ENCODE measurements around the gene GPR142.

The GPR142 gene

GRCh38 chr17:74335529-74336062, 31.7 kb upstream of the GPR142 start:
- in situ Hi-C loops (cut with HindIII; ENCODE audit: low sequenced_read_pairs) = no loop called here
- DNase-seq (ENCODE audit: low read depth, low spot score) = no peak
- no peak overlapping the region for H3K4me3 ChIP-seq (ENCODE audit: low read depth, low read length)
- no peak for TF ChIP-seq CTCF (IDR thresholded peaks at IDR 0.05; ENCODE audit: low read depth, low read length)

GRCh38 chr17:74336307-74336706, 31.0 kb upstream of the GPR142 start:
- H3K4me3 ChIP-seq (ENCODE audit: low read depth, low read length) = no peak overlapping the region
- DNase-seq (ENCODE audit: low read depth, low spot score) = no peak
- in situ Hi-C loops (cut with HindIII; ENCODE audit: low sequenced_read_pairs) = no loop called here
- TF ChIP-seq CTCF (IDR thresholded peaks at IDR 0.05; ENCODE audit: low read depth, low read length) = no peak

- TF ChIP-seq CTCF (IDR thresholded peaks at IDR 0.05; ENCODE audit: low read depth, low read length) = no peak
- no peak for DNase-seq (ENCODE audit: low read depth, low spot score)
- H3K4me3 ChIP-seq (ENCODE audit: low read depth, low read length) = no peak overlapping the region
- in situ Hi-C loops (cut with HindIII; ENCODE audit: low sequenced_read_pairs) = no loop called here
Measured at GRCh38 chr17:74337834-74338500, 29.3 kb upstream of the GPR142 start.

DNA sequence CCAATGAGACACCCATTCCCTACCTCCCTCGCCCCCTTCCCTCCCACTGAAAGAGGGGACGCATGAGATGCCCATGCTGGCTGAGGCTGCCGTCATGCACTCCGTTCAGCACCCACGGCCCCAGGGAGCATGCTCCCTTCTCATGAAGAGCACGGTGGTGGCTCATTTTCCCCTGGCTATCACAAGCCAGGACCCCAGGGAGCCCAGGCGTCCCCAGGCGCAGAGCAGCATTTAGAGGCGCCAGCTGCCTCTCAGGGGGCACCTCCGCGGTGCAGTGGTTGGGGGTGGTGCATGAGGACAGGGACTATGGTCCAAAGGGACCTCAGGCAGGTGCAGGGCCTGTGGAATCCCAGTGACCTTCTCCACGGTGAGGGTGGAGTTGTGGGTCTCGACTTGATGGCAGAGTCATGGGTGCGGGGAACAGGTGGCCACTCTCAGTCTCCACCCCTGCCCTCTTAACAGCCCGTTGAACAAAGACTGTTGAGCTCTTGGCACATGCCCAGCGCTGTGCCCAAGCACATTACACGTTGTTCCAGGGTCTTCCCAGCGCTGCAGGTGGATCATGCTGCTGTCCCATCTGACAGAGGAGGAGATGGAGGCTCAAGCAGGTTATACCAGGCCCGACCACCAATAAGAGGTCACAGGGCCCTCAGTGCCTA, 27.6 kb upstream of the GPR142 start:
- in situ Hi-C loops (cut with HindIII; ENCODE audit: low sequenced_read_pairs) = no loop called here
- H3K4me3 ChIP-seq (ENCODE audit: low read depth, low read length) = no peak overlapping the region
- no peak for DNase-seq (ENCODE audit: low read depth, low spot score)
- no peak for TF ChIP-seq CTCF (IDR thresholded peaks at IDR 0.05; ENCODE audit: low read depth, low read length)

DNA sequence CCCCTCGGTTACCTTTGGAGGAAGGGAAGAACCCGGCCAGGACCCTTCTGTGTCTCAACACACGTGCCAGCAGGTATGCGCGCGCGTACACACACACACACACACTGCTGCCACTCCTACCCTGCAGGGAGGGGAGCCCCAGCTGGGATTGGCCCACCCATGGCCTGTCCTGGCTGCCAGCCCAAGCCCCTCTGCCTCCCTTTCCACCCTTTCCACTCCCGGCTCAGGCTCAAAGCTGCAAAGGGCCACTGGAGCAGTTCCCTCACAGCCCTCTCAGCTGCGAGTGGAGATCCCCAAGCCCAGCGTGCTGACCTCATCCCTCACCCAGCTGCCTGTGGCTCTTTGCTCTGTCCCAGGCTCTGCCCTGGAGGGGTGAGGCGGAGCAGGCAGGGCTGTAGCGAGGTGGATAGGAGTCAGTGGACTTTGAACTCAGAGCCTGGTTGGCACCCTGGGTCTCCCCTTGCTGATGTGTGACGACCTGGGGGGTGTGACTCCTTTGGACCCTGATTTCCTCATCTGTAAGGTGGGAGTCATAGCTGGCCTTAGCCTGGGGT, 26.8 kb upstream of the GPR142 start:
- no peak for TF ChIP-seq CTCF (IDR thresholded peaks at IDR 0.05; ENCODE audit: low read depth, low read length)
- in situ Hi-C loops (cut with HindIII; ENCODE audit: low sequenced_read_pairs) = no loop called here
- H3K4me3 ChIP-seq (ENCODE audit: low read depth, low read length) = no peak overlapping the region

DNA sequence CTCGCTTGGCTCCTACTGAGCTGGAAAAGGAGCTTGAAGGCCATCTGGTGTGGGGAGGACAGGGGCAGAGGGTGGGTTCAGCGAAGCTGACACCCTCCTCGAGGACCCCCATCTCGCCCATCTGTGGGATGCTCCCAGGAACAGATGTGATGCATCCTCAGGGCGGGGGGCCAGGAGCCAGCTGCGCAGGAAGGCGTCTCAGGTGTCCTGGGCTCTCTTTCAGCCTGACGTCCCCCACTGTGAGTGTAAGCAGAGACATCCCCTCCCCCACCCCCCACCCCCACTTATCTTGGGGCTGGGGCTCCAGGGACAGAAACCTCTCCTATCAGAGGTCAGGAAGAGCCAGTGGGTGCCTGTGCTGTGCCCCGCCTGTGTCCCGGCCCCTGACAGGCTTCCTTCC, 25.1 kb upstream of the GPR142 start:
- no peak for DNase-seq (ENCODE audit: low read depth, low spot score)
- in situ Hi-C loops (cut with HindIII; ENCODE audit: low sequenced_read_pairs) = no loop called here

More for the DNA sequence above, 26.8 kb upstream of the GPR142 start:
- DNase-seq (ENCODE audit: low read depth, low spot score) = no peak

More for the DNA sequence above, 25.1 kb upstream of the GPR142 start:
- no peak for TF ChIP-seq CTCF (IDR thresholded peaks at IDR 0.05; ENCODE audit: low read depth, low read length)
- no peak overlapping the region for H3K4me3 ChIP-seq (ENCODE audit: low read depth, low read length)

Measured in astrocyte of the spinal cord (primary cell).